Smooth muscle cell (in vitro differentiated cells): ENCODE results near the gene MICB. TPM values are rescaled to one million over a fixed set of nuclear protein-coding genes. Genes with fewer than 3 reads are reported as not detected.

ENCODE experiments used
- DNase-seq: peaks from one replicate; lab custom pipeline; 2025; ENCODE audit not compliant: unreplicated experiment; lab: John Stamatoyannopoulos, UW
- H2AFZ ChIP-seq: fragments of 200-600 bp; sonication (generic); 2 replicates; pipeline ENCODE4 v1.6.0; 2016; ENCODE audit warnings: antibody characterized with exemption, low read depth, mild to moderate bottlenecking
- H3F3A ChIP-seq: fragments of 200-600 bp; sonication (generic); 2 replicates; pipeline ENCODE4 v1.6.0; 2017; ENCODE audit warnings: antibody characterized with exemption, low read depth
- H3K27ac ChIP-seq: fragments of 200-600 bp; sonication (generic); 2 replicates; pipeline ENCODE4 v1.5.1; 2016; ENCODE audit warnings: low read depth, mild to moderate bottlenecking
- H3K27me3 ChIP-seq: fragments of 200-600 bp; sonication (generic); 2 replicates; pipeline ENCODE4 v1.6.1; 2016; ENCODE audit warnings: low read depth, mild to moderate bottlenecking
- H3K36me3 ChIP-seq: fragments of 200-600 bp; sonication (generic); 2 replicates; pipeline ENCODE4 v1.5.1; 2016; ENCODE audit warnings: low read depth
- H3K4me1 ChIP-seq: fragments of 200-600 bp; sonication (generic); 2 replicates; pipeline ENCODE4 v1.5.1; 2016; ENCODE audit warnings: low read depth
- H3K4me2 ChIP-seq: fragments of 200-600 bp; sonication (generic); 2 replicates; pipeline ENCODE4 v1.6.0; 2016; ENCODE audit warnings: mild to moderate bottlenecking
- H3K4me3 ChIP-seq: fragments of 200-600 bp; sonication (generic); 2 replicates; pipeline ENCODE4 v1.5.1; 2016; ENCODE audit warnings: mild to moderate bottlenecking
- H3K79me2 ChIP-seq: fragments of 200-600 bp; sonication (generic); 2 replicates; pipeline ENCODE4 v1.6.0; 2016; ENCODE audit warnings: low read depth, mild to moderate bottlenecking
- H3K9ac ChIP-seq: fragments of 200-600 bp; sonication (generic); 2 replicates; pipeline ENCODE4 v1.6.0; 2016; ENCODE audit warnings: low read depth
- H3K9me3 ChIP-seq: fragments of 200-600 bp; sonication (generic); replicated peaks from 2 replicates; pipeline ENCODE4 v1.5.1; 2016; ENCODE audit warnings: low read depth
- H4K20me1 ChIP-seq: fragments of 200-600 bp; sonication (generic); 2 replicates; pipeline ENCODE4 v1.6.0; 2016; ENCODE audit warnings: low read depth
- WGBS: methylation state at CpG from one replicate; pipeline ENCODE4 v1.1.7; 2016; ENCODE audit warnings: low lambda C conversion rate; 5-methylcytosine and 5-hydroxymethylcytosine counted together
- polyA plus RNA-seq: library from polyadenylated mRNA; unstranded; fragments of >200 nt; fragmentation: Nextera tagmentation; extraction: Ambion mirVana; gene quantifications from 2 replicates; pipeline ENCODE4 v1.2.1, GENCODE V29; 2016
- total RNA-seq: library from RNA; depleted of rRNA; stranded (reverse); fragments of >200 nt; gene quantifications from 2 replicates; pipeline ENCODE4 v1.2.3, GENCODE V29; 2014
- TF ChIP-seq, protein P1 (sequence below): fragments of 200-600 bp; sonication (generic); IDR thresholded peaks from 2 replicates; pipeline ENCODE4 v1.5.1; 2017; ENCODE audit warnings: borderline replicate concordance, mild to moderate bottlenecking, antibody characterized with exemption; ENCODE audit not compliant: insufficient read depth, poor library complexity, severe bottlenecking

The MICB gene
- total and polyA plus RNA-seq, 2 experiments from 2014 or later: 2.4 to 2.9 TPM

DNA sequence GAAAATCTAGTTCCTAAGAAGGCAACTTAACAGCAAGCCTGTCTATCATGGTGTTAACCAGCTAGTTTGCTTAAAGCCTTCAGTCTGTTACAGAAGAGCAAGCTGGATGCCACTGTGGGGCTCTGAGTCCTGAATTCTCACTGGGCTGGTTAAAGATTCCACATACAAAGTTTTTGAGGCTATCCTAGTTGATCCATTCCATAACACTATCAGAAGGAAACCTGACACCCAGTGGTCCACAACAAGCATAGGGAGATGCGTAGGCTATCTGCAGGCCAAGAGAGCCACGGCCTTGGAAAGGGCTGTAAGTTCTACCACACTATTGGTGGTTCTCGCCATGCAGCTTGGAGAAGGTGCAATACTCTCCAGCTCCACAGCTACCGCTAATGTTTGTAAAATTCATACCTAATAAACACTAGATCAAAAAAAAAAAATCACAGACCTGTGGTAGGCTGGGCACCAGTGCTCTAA, 30.4 kb downstream of the MICB start:
- H3F3A ChIP-seq: peaks cover 19% of the 10 kb centered on the region
- H3K4me1 ChIP-seq: no peaks in the 10 kb centered on the region
- no peak for DNase-seq
- no peak overlapping the region for H3K4me3 ChIP-seq
- 94% methylated on average over 4 of the region's 4 CpGs for WGBS
- H3K27ac ChIP-seq: no peak overlapping the region
- H3K79me2 ChIP-seq: no peaks in the 10 kb centered on the region
- no peak overlapping the region for H2AFZ ChIP-seq
- no peaks in the 10 kb centered on the region for H3K9me3 ChIP-seq
- H3K9ac ChIP-seq: no peak overlapping the region
- no peaks in the 10 kb centered on the region for H3K27me3 ChIP-seq
- H3K36me3 ChIP-seq: peaks cover 9% of the 10 kb centered on the region
- no peak overlapping the region for H3K4me2 ChIP-seq
- peaks cover 41% of the 10 kb centered on the region for H4K20me1 ChIP-seq
- TF ChIP-seq, protein P1, sequence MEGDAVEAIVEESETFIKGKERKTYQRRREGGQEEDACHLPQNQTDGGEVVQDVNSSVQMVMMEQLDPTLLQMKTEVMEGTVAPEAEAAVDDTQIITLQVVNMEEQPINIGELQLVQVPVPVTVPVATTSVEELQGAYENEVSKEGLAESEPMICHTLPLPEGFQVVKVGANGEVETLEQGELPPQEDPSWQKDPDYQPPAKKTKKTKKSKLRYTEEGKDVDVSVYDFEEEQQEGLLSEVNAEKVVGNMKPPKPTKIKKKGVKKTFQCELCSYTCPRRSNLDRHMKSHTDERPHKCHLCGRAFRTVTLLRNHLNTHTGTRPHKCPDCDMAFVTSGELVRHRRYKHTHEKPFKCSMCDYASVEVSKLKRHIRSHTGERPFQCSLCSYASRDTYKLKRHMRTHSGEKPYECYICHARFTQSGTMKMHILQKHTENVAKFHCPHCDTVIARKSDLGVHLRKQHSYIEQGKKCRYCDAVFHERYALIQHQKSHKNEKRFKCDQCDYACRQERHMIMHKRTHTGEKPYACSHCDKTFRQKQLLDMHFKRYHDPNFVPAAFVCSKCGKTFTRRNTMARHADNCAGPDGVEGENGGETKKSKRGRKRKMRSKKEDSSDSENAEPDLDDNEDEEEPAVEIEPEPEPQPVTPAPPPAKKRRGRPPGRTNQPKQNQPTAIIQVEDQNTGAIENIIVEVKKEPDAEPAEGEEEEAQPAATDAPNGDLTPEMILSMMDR: no peak

DNA sequence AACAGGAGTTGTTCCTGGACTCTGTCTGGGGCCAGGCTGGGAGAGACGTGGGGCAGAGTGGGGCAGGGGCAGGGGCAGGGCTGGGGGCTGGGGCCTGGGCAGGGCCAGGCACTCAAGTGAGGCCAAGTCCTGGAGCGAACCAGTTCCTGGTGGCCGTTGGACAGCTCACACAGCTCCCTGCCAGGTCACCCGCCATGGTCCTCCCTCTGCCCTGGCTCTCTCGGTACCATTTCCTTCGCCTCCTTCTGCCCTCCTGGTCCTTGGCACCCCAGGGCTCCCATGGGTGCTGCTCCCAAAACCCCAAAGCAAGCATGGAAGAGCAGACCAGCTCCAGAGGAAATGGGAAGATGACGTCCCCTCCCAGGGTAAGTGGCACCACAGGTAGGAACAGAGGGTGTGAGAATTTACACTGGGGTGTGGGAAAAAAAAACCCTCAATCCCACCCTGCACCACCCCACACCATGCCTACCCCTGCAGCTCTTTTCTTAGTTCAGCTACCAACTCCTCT, 30.9 kb downstream of the MICB start, which contains the start of gene MCCD1:
MCCD1 (plus strand) TSS at position 142 of the 508 bp plus-strand sequence; CDS start at position 195, 53 bp downstream.
- no peak for DNase-seq
- H3K4me1 ChIP-seq: no peaks in the 10 kb centered on the region
- H3K4me3 ChIP-seq: no peak within 1 kb of the TSS
- H3K79me2 ChIP-seq: no peaks in the 10 kb centered on the region
- peaks cover 11% of the 10 kb centered on the region for H3K36me3 ChIP-seq
- peaks cover 46% of the 10 kb centered on the region for H4K20me1 ChIP-seq
- H3K27ac ChIP-seq: no peak within 1 kb of the TSS
- no peak within 1 kb of the TSS for H2AFZ ChIP-seq
- TF ChIP-seq, protein P1: no peak
- H3K27me3 ChIP-seq: no peaks in the 10 kb centered on the region
- no peaks in the 10 kb centered on the region for H3K9me3 ChIP-seq
- no peak within 1 kb of the TSS for H3K4me2 ChIP-seq
- H3F3A ChIP-seq: peaks cover 23% of the 10 kb centered on the region
- 86% methylated on average over 7 of the region's 7 CpGs for whole genome bisulfite sequencing
- no peak within 1 kb of the TSS for H3K9ac ChIP-seq

DNA sequence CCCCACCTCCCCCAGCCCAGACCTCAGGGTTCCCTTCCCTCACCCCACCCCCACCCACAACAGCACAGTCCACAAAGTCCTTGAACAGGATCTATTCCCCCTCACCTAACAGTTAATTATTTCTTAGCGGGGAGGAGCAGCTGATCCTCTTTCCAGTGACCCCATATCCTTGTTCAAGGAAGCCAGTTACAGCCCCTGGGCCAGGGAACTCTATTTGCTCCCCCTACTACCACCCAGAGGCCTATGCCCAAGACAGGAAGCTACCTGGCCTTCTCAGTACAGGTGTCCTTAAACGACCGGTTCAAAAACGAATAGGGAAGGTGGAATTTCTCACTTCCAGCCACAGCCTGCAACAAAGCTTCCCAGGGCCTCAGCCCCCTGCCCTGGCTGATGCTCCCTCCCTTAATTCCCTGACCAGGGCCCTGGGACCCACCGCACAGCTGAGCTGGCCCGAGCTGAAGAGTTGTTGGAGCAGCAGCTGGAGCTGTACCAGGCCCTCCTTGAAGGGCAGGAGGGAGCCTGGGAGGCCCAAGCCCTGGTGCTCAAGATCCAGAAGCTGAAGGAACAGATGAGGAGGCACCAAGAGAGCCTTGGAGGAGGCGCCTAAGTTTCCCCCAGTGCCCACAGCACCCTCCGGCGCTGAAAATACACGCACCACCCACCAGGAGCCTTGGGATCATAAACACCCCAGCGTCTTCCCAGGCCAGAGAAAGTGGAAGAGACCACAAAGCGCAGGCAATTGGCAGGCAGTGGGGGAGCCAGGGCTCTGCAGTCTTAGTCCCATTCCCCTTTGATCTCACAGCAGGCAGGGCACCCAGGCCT, 31.6 kb downstream of the MICB start:
- 65% methylated on average over 12 of the region's 12 CpGs for WGBS
- peaks cover 29% of the 10 kb centered on the region for H3F3A ChIP-seq
- H3K4me3 ChIP-seq: no peak overlapping the region
- no peaks in the 10 kb centered on the region for H3K9me3 ChIP-seq
- H3K4me2 ChIP-seq: no peak overlapping the region
- TF ChIP-seq, protein P1: no peak
- no peak overlapping the region for H3K9ac ChIP-seq
- H3K27ac ChIP-seq: no peak overlapping the region
- no peaks in the 10 kb centered on the region for H3K27me3 ChIP-seq
- no peak overlapping the region for H2AFZ ChIP-seq
- H3K36me3 ChIP-seq: peaks cover 15% of the 10 kb centered on the region
- no peak for DNase-seq
- H3K79me2 ChIP-seq: no peaks in the 10 kb centered on the region
- no peaks in the 10 kb centered on the region for H3K4me1 ChIP-seq
- H4K20me1 ChIP-seq: peaks cover 53% of the 10 kb centered on the region
